ENCODE measurements around the gene ADPRHL1.

ADPRHL1 gene

GRCh38 chr13:113448885-113449692 is 4.2 kb downstream of the ADPRHL1 start:
- H3K4me3 ChIP-seq (ENCODE audit: low read depth, low read length) = no peak overlapping the region
- no peak for DNase-seq (ENCODE audit: low read depth)
- TF ChIP-seq CTCF (conservative IDR thresholded peaks at IDR 0.05; ENCODE audit: low read depth, low read length) = no peak

GRCh38 chr13:113448545-113448884 is 4.8 kb downstream of the ADPRHL1 start:
- DNase-seq (ENCODE audit: low read depth) = no peak
- TF ChIP-seq CTCF (conservative IDR thresholded peaks at IDR 0.05; ENCODE audit: low read depth, low read length) = no peak
- H3K4me3 ChIP-seq (ENCODE audit: low read depth, low read length) = no peak overlapping the region

- no peak overlapping the region for H3K4me3 ChIP-seq (ENCODE audit: low read depth, low read length)
- no peak for TF ChIP-seq CTCF (conservative IDR thresholded peaks at IDR 0.05; ENCODE audit: low read depth, low read length)
- DNase-seq (ENCODE audit: low read depth) = no peak
These were observed 5.7 kb downstream of the ADPRHL1 start for GRCh38 chr13:113447596-113447995.

- TF ChIP-seq CTCF (conservative IDR thresholded peaks at IDR 0.05; ENCODE audit: low read depth, low read length) = no peak
- H3K4me3 ChIP-seq (ENCODE audit: low read depth, low read length) = no peak overlapping the region
- DNase-seq (ENCODE audit: low read depth) = no peak
These were observed 6.8 kb downstream of the ADPRHL1 start for GRCh38 chr13:113446488-113446854.

- TF ChIP-seq CTCF (conservative IDR thresholded peaks at IDR 0.05; ENCODE audit: low read depth, low read length) = no peak
- peak; percentile 68 for DNase-seq (ENCODE audit: low read depth)
- no peak overlapping the region for H3K4me3 ChIP-seq (ENCODE audit: low read depth, low read length)
These were observed 7.3 kb downstream of the ADPRHL1 start for GRCh38 chr13:113445791-113446487.

- H3K4me3 ChIP-seq (ENCODE audit: low read depth, low read length) = no peak overlapping the region
- no peak for TF ChIP-seq CTCF (conservative IDR thresholded peaks at IDR 0.05; ENCODE audit: low read depth, low read length)
- DNase-seq (ENCODE audit: low read depth) = no peak
These were observed 9.3 kb downstream of the ADPRHL1 start for GRCh38 chr13:113443991-113444390.

- no peak overlapping the region for H3K4me3 ChIP-seq (ENCODE audit: low read depth, low read length)
- TF ChIP-seq CTCF (conservative IDR thresholded peaks at IDR 0.05; ENCODE audit: low read depth, low read length) = no peak
- no peak for DNase-seq (ENCODE audit: low read depth)
These were observed 10.3 kb downstream of the ADPRHL1 start for GRCh38 chr13:113442985-113443362.

Measured in choroid plexus epithelial cell (primary cell).